ENCODE results near the gene KANK3. TPM values are rescaled to one million over a fixed set of nuclear protein-coding genes. Genes with fewer than 3 reads are reported as not detected.

The KANK3 gene
- polyA plus RNA-seq, 4 donors = 1.3 to 13.0 (median 4.2) TPM

DNA sequence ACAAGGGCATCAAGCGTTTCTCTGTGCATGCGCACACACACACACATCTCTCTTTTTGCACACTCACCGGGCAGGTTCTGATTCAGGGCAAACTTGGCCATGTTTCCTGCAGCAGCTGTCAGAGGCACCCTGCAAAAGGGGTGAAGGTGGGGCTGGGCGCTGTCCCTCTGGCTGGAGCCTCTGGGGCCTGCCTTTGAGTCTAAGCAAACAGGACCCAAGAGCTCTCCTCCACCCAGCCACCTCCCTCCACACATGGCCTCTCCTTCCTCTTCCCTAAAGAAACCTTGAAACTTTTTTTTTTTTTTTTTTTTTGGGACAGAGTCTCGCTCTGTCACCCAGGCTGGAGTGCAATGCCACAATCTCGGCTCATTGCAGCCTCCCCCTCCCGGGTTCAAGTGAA is 5.3 kb downstream of the KANK3 start:
- WGBS, 3 donors = 40 to 76% (median 48%) methylated on average over 6 to 7 of the region's 7 CpGs
- Histone ChIP-seq H3K9me3 (ENCODE audit: control insufficient read depth in 2 of 2, insufficient read depth in 1 of 2, low read depth in 1 of 2, low read length in 1 of 2) (no peaks in the 10 kb centered on the region), H3K4me3 (ENCODE audit: low read depth in 1 of 3, low read length in 3 of 3) (no peak overlapping the region), H3K27ac (ENCODE audit: low read depth in 1 of 3, low read length in 2 of 3) (no peak overlapping the region), H3K36me3 (ENCODE audit: control insufficient read depth in 3 of 3, insufficient read depth in 2 of 3, low read depth in 1 of 3, low read length in 3 of 3) (no peaks in the 10 kb centered on the region), H3K27me3 (ENCODE audit: control insufficient read depth in 3 of 3, insufficient read depth in 3 of 3, low read length in 3 of 3) (peaks cover 12 to 74% (median 25%) of the 10 kb centered on the region in 3 donors), H3K4me1 (ENCODE audit: control insufficient read depth in 3 of 3, insufficient read depth in 2 of 3, low read depth in 1 of 3, low read length in 2 of 3) (peaks cover 0 to 5% (median 0%) of the 10 kb centered on the region in 3 donors)
- FAIRE-seq (no peak), DNase-seq (no peak)

DNA sequence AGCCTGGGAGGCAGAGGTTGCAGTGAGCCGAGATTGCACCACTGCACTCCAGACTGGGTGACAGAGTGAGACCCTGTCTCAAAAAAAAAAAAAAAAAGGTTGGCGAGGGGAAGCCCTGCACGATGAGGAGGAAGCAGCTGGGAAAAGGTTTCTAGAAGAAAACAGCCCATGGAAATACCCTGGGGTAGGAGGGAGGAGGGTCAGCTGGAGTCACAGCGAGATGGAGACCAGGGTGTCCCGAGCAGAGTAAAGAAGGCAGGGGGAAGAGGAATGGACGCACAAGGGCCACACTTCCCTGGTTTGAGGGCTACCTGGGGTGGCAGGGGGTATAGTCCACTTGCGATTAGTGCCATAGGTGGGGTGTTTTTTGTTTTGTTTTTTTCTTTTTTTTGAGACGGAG is 6.4 kb downstream of the KANK3 start:
- peaks cover 12 to 67% (median 25%) of the 10 kb centered on the region in 3 donors for H3K27me3 ChIP-seq (ENCODE audit: control insufficient read depth in 3 of 3, insufficient read depth in 3 of 3, low read length in 3 of 3)
- 46 to 55% (median 48%) methylated on average over 7 to 8 of the region's 8 CpGs for WGBS, 3 donors
- H3K27ac ChIP-seq (ENCODE audit: low read depth in 1 of 3, low read length in 2 of 3) = no peak overlapping the region
- H3K4me1 ChIP-seq (ENCODE audit: control insufficient read depth in 3 of 3, insufficient read depth in 2 of 3, low read depth in 1 of 3, low read length in 2 of 3) = peaks cover 0 to 4% (median 0%) of the 10 kb centered on the region in 3 donors
- H3K4me3 ChIP-seq (ENCODE audit: low read depth in 1 of 3, low read length in 3 of 3) = no peak overlapping the region
- DNase-seq = no peak
- H3K9me3 ChIP-seq (ENCODE audit: control insufficient read depth in 2 of 2, insufficient read depth in 1 of 2, low read depth in 1 of 2, low read length in 1 of 2) = no peaks in the 10 kb centered on the region
- FAIRE-seq = no peak
- no peaks in the 10 kb centered on the region for H3K36me3 ChIP-seq (ENCODE audit: control insufficient read depth in 3 of 3, insufficient read depth in 2 of 3, low read depth in 1 of 3, low read length in 3 of 3)

DNA sequence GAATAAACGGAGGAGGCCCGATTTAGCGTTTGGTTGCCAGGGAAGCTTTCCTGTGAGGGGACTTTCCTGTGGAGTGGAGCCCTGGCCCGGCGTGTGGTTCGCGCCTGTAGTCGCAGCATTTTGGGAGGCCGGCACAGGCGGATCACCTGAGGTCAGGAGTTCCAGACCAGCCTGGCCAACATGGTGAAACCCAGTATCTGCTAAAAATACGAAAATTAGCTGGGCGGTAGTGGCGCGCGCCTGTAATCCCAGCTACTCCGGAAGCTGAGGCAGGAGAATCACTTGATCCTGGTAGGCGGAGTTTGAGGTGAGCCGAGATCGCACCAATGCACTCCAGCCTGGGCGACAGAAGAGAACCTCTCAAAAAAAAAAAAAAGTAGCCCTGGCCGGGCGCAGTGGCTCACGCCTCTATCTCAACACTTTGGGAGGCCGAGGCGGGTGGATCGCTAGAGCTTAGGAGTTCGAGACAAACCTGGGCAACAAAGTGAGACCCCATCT is 6.9 kb downstream of the KANK3 start:
- H3K4me1 ChIP-seq (ENCODE audit: control insufficient read depth in 3 of 3, insufficient read depth in 2 of 3, low read depth in 1 of 3, low read length in 2 of 3) = peaks cover 0 to 4% (median 0%) of the 10 kb centered on the region in 3 donors
- 25 to 39% (median 33%) methylated on average over 25 to 27 of the region's 27 CpGs for WGBS, 3 donors
- FAIRE-seq (no peak), DNase-seq (no peak)
- H3K27me3 ChIP-seq (ENCODE audit: control insufficient read depth in 3 of 3, insufficient read depth in 3 of 3, low read length in 3 of 3) = peaks cover 12 to 68% (median 25%) of the 10 kb centered on the region in 3 donors
- H3K9me3 ChIP-seq (ENCODE audit: control insufficient read depth in 2 of 2, insufficient read depth in 1 of 2, low read depth in 1 of 2, low read length in 1 of 2) = no peaks in the 10 kb centered on the region
- no peak overlapping the region for H3K27ac ChIP-seq (ENCODE audit: low read depth in 1 of 3, low read length in 2 of 3)
- no peak overlapping the region for H3K4me3 ChIP-seq (ENCODE audit: low read depth in 1 of 3, low read length in 3 of 3)
- H3K36me3 ChIP-seq (ENCODE audit: control insufficient read depth in 3 of 3, insufficient read depth in 2 of 3, low read depth in 1 of 3, low read length in 3 of 3) = no peaks in the 10 kb centered on the region

DNA sequence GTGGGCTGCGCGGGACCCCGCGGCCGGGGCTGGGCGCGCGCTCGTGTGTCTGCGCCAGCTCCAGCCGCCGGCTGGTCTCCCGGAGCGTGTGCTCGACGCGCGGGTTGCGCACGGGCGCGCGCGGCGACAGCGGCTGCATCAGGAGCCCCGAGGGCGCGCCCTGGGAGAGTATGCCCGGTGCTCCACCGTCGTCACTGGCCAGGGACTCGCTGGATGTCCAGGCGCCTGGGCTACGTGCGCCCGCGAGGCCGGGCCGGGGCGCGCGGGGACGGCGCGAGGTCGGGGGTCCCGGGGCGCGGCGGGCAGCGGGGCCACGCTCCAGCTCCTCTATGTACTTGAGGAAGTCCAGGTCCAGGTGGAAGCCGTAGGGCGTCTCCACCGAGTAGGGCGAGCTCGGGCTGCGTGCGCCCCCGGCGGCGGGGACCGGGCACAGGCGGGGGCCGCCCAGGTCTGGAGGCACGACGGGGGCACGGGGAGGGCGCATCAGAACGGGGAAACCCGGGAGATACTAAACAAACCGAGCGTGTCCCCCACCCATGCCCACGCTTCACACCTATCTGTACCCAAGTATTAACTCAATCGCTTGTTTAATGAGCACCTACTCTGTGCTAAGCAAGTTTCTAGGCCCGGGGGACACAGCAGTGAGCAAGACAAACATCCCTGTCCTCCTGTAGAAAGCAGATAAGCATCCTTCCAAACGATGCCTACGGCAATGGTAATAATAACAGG is 7.6 kb downstream of the KANK3 start:
- peaks cover 12 to 63% (median 25%) of the 10 kb centered on the region in 3 donors for H3K27me3 ChIP-seq (ENCODE audit: control insufficient read depth in 3 of 3, insufficient read depth in 3 of 3, low read length in 3 of 3)

DNA sequence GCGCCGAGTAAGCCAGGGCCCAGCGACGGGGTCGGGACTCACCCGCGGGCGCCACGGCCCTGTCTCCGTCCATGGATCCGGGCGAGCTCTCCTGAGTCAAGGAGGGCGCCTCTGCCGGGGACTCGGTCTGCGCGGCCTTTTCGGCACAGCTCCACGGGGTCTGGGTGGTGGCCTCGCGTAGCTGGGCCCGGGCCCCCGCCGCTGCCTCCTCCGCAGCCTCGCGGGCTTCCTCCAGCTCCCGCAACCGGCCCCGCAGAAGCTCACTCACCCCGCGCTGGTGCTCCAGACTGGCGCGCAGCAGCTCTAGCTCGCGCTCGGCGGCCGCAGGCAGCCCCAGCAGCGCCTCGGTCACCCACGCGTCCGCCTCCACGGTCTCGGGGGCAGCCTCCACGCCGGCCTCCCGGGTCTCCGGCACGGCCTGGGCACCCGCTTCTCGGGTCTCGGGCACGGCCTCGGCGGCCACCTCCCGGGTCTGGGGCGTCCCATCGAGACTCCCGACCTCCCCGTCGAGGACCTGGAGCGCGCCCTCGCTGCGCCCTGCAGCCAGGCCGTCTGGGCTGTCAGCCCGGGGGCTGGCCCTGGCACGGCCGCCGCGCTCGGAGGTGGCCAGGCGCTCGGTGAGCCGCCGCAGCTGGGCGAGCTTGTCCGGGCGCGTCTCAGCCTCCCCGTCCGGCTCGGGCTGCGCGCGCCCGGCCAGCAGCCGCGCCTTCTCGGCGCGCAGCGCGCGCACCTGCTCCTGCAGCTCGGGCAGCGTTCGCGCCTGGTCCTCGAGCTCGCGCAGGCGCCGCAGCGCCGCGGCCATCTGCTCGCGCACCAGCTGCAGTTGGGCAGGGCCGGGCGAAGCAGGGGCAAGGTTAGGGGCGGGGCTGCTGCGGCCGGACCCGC is 8.4 kb downstream of the KANK3 start:
- DNase-seq = peak; percentile 67 to 84
- WGBS, 3 donors = 4 to 13% (median 7%) methylated on average over 46 to 117 of the region's 117 CpGs
- H3K4me1 ChIP-seq (ENCODE audit: control insufficient read depth in 3 of 3, insufficient read depth in 2 of 3, low read depth in 1 of 3, low read length in 2 of 3) = peaks cover 0 to 4% (median 0%) of the 10 kb centered on the region in 3 donors
- H3K4me3 ChIP-seq (ENCODE audit: low read depth in 1 of 3, low read length in 3 of 3) = peak overlapping the region in 2 of 3 donors; percentile 6 to 54
- H3K27me3 ChIP-seq (ENCODE audit: control insufficient read depth in 3 of 3, insufficient read depth in 3 of 3, low read length in 3 of 3) = peaks cover 10 to 57% (median 25%) of the 10 kb centered on the region in 3 donors
- H3K9me3 ChIP-seq (ENCODE audit: control insufficient read depth in 2 of 2, insufficient read depth in 1 of 2, low read depth in 1 of 2, low read length in 1 of 2) = no peaks in the 10 kb centered on the region
- H3K27ac ChIP-seq (ENCODE audit: low read depth in 1 of 3, low read length in 2 of 3) = no peak overlapping the region
- H3K36me3 ChIP-seq (ENCODE audit: control insufficient read depth in 3 of 3, insufficient read depth in 2 of 3, low read depth in 1 of 3, low read length in 3 of 3) = no peaks in the 10 kb centered on the region
- FAIRE-seq = no peak

More for the DNA sequence above, 7.6 kb downstream of the KANK3 start:
- H3K36me3 ChIP-seq (ENCODE audit: control insufficient read depth in 3 of 3, insufficient read depth in 2 of 3, low read depth in 1 of 3, low read length in 3 of 3) = no peaks in the 10 kb centered on the region
- 9 to 10% (median 9%) methylated on average over 52 to 79 of the region's 79 CpGs for WGBS, 3 donors
- DNase-seq = no peak
- no peak overlapping the region for H3K27ac ChIP-seq (ENCODE audit: low read depth in 1 of 3, low read length in 2 of 3)
- FAIRE-seq = no peak
- H3K4me1 ChIP-seq (ENCODE audit: control insufficient read depth in 3 of 3, insufficient read depth in 2 of 3, low read depth in 1 of 3, low read length in 2 of 3) = peaks cover 0 to 4% (median 0%) of the 10 kb centered on the region in 3 donors
- H3K4me3 ChIP-seq (ENCODE audit: low read depth in 1 of 3, low read length in 3 of 3) = peak overlapping the region in 2 of 3 donors; percentile 6 to 54
- no peaks in the 10 kb centered on the region for H3K9me3 ChIP-seq (ENCODE audit: control insufficient read depth in 2 of 2, insufficient read depth in 1 of 2, low read depth in 1 of 2, low read length in 1 of 2)

DNA sequence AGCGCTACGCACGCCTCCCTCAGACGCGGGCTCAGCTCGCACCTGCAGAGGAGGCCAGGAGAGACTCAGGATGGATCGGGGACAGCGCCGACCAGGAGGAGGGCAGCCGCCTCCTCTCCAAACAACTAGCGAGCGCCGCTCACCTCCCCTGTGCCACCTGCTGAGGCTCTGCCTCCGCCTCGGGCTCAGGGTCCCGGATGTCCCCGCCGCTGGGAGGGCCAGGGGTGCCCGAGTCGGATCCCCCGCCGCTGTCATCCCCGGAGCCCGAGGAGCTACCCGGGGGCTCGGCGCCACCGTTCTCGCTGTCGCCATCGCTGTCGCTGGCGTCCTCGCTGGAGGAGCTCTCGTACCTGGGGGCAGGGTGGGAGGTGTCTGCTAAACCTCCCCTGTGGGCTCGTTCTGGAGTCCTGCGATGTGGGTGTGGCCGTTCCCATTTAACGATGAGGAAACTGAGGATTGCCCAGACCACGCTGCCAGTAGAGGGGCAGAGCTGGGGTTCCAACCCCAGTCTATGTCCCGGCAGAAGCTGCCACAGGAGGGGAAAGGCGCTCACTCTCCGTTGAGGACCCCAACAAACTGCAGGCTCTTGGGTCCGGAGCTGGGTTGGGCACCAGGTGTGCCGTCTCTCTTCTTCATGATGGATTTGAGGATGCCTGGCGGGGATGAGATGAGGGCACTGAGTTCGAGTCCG is 9.2 kb downstream of the KANK3 start:
- no peak for DNase-seq
- H3K9me3 ChIP-seq (ENCODE audit: control insufficient read depth in 2 of 2, insufficient read depth in 1 of 2, low read depth in 1 of 2, low read length in 1 of 2) = no peaks in the 10 kb centered on the region
- no peak overlapping the region for H3K27ac ChIP-seq (ENCODE audit: low read depth in 1 of 3, low read length in 2 of 3)
- no peak for FAIRE-seq
- 14 to 23% (median 20%) methylated on average over 38 to 48 of the region's 48 CpGs for WGBS, 3 donors
- no peak overlapping the region for H3K4me3 ChIP-seq (ENCODE audit: low read depth in 1 of 3, low read length in 3 of 3)
- no peaks in the 10 kb centered on the region for H3K36me3 ChIP-seq (ENCODE audit: control insufficient read depth in 3 of 3, insufficient read depth in 2 of 3, low read depth in 1 of 3, low read length in 3 of 3)
- H3K27me3 ChIP-seq (ENCODE audit: control insufficient read depth in 3 of 3, insufficient read depth in 3 of 3, low read length in 3 of 3) = peaks cover 10 to 54% (median 25%) of the 10 kb centered on the region in 3 donors
- H3K4me1 ChIP-seq (ENCODE audit: control insufficient read depth in 3 of 3, insufficient read depth in 2 of 3, low read depth in 1 of 3, low read length in 2 of 3) = peaks cover 0 to 4% (median 0%) of the 10 kb centered on the region in 3 donors

DNA sequence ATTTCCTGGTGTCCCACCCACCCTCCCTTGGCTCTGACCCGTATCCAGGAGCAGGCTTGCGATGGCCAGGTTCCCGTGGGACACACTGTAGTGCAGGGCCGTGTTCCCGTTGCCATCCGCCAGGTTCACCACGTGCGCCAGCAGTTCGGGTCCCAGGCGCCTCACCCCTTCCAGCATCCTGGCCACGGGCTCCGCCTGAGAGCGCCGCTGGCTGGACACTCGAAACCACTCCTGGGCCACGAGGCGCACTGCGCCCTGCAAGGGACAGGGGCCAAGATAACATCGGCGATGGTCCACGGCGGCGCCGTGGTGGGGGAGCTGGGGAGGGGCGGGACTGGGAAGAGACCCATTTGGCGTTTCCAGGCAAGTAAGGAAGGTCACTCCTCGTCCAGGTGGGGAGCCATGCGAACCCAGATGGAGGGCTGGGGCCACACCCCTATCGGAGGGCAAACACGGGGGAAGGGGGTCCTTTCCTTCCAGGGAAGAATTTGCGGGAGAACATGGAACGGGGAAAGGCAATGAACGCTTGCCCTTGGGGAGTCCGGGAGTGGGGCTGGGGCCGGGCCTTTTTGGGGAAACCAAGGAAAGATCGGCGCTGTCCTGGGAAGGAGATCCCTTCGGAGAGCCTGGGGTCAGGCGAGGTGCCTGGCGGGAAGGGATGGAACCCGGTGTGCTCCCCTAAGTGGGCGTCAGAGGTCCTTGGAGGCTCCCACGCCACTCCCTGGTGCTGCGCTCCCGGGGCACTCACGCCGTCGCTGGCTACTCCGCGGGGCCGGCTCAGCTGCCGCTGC is 9.9 kb downstream of the KANK3 start:
- DNase-seq = no peak
- no peak overlapping the region for H3K27ac ChIP-seq (ENCODE audit: low read depth in 1 of 3, low read length in 2 of 3)
- no peaks in the 10 kb centered on the region for H3K9me3 ChIP-seq (ENCODE audit: control insufficient read depth in 2 of 2, insufficient read depth in 1 of 2, low read depth in 1 of 2, low read length in 1 of 2)
- no peak for FAIRE-seq
- H3K4me3 ChIP-seq (ENCODE audit: low read depth in 1 of 3, low read length in 3 of 3) = no peak overlapping the region
- H3K36me3 ChIP-seq (ENCODE audit: control insufficient read depth in 3 of 3, insufficient read depth in 2 of 3, low read depth in 1 of 3, low read length in 3 of 3) = no peaks in the 10 kb centered on the region
- peaks cover 10 to 50% (median 25%) of the 10 kb centered on the region in 3 donors for H3K27me3 ChIP-seq (ENCODE audit: control insufficient read depth in 3 of 3, insufficient read depth in 3 of 3, low read length in 3 of 3)
- 15 to 25% (median 24%) methylated on average over 44 to 52 of the region's 52 CpGs for WGBS, 3 donors
- H3K4me1 ChIP-seq (ENCODE audit: control insufficient read depth in 3 of 3, insufficient read depth in 2 of 3, low read depth in 1 of 3, low read length in 2 of 3) = peaks cover 0 to 4% (median 0%) of the 10 kb centered on the region in 3 donors
